ENCODE data around the gene STH.

STH gene

DNA sequence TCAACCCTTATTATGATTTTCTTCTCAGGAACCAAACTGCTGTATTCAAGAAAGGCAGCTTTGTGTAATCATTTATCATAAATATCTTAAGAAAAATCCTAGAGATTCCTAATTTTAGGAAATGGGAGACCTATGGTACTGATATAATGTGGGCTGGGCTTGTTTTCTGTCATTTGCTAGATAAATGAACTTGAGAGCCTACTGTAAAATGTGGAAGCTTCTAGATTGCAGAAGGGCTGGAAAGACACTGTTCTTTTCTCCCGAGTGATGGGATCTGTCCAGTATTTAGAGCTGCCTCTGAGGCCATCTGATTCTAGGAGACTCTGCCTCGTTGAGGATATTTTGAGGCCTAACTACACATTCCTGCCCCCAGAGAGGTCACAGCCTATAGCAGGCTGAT, 19.9 kb upstream of the STH start:
- ATAC-seq, result no peak
- TF ChIP-seq ZNF70 (CRISPR knock-in tag; IDR thresholded peaks at IDR 0.05), result no peak
- no peak for TF ChIP-seq ZFP3 (CRISPR knock-in tag; IDR thresholded peaks at IDR 0.05)
- TF ChIP-seq TCF4 (CRISPR knock-in tag; IDR thresholded peaks at IDR 0.05; ENCODE audit: borderline replicate concordance), result no peak
- TF ChIP-seq, protein P1, sequence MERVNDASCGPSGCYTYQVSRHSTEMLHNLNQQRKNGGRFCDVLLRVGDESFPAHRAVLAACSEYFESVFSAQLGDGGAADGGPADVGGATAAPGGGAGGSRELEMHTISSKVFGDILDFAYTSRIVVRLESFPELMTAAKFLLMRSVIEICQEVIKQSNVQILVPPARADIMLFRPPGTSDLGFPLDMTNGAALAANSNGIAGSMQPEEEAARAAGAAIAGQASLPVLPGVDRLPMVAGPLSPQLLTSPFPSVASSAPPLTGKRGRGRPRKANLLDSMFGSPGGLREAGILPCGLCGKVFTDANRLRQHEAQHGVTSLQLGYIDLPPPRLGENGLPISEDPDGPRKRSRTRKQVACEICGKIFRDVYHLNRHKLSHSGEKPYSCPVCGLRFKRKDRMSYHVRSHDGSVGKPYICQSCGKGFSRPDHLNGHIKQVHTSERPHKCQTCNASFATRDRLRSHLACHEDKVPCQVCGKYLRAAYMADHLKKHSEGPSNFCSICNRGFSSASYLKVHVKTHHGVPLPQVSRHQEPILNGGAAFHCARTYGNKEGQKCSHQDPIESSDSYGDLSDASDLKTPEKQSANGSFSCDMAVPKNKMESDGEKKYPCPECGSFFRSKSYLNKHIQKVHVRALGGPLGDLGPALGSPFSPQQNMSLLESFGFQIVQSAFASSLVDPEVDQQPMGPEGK (CRISPR knock-in tag; IDR thresholded peaks at IDR 0.05; ENCODE audit: borderline replicate concordance), result no peak
- TF ChIP-seq RARB (CRISPR knock-in tag; IDR thresholded peaks at IDR 0.05), result no peak
- TF ChIP-seq, protein P2, sequence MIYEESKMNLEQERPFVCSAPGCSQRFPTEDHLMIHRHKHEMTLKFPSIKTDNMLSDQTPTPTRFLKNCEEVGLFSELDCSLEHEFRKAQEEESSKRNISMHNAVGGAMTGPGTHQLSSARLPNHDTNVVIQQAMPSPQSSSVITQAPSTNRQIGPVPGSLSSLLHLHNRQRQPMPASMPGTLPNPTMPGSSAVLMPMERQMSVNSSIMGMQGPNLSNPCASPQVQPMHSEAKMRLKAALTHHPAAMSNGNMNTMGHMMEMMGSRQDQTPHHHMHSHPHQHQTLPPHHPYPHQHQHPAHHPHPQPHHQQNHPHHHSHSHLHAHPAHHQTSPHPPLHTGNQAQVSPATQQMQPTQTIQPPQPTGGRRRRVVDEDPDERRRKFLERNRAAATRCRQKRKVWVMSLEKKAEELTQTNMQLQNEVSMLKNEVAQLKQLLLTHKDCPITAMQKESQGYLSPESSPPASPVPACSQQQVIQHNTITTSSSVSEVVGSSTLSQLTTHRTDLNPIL (CRISPR knock-in tag; IDR thresholded peaks at IDR 0.05; ENCODE audit: low read depth), result no peak
- TF ChIP-seq CSDC2 (CRISPR knock-in tag; IDR thresholded peaks at IDR 0.05), result no peak
- no peak for TF ChIP-seq OSR1 (CRISPR knock-in tag; IDR thresholded peaks at IDR 0.05)
- TF ChIP-seq ESRRG (CRISPR knock-in tag; IDR thresholded peaks at IDR 0.05), result no peak
- no peak for TF ChIP-seq ZC3H10 (CRISPR knock-in tag; IDR thresholded peaks at IDR 0.05)
- TF ChIP-seq, protein P3, sequence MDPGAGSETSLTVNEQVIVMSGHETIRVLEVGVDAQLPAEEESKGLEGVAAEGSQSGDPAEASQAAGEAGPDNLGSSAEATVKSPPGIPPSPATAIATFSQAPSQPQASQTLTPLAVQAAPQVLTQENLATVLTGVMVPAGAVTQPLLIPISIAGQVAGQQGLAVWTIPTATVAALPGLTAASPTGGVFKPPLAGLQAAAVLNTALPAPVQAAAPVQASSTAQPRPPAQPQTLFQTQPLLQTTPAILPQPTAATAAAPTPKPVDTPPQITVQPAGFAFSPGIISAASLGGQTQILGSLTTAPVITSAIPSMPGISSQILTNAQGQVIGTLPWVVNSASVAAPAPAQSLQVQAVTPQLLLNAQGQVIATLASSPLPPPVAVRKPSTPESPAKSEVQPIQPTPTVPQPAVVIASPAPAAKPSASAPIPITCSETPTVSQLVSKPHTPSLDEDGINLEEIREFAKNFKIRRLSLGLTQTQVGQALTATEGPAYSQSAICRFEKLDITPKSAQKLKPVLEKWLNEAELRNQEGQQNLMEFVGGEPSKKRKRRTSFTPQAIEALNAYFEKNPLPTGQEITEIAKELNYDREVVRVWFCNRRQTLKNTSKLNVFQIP (CRISPR knock-in tag; IDR thresholded peaks at IDR 0.05; ENCODE audit: borderline replicate concordance, low read depth), result no peak

DNA sequence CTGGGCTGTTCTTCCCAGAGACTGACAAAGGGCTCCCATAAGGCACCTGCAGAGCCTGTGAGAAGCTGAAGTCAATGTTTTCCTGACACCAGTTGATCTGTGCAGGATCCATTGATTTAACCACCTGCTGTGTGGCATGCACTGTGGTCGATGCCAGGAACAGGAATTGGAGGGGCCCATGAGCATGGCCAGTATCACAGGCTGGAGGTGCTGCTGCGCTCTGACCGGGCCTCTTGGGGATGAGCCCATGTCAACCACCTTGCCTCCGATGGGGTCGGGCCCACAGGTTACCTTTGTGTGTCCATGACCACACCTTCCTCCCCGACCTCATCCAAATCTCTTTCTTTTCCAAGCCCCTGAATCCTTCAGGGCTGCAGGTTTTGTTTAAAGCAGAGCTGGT, 18.2 kb upstream of the STH start:
- ATAC-seq, result no peak
- TF ChIP-seq SNAI2 (CRISPR knock-in tag; IDR thresholded peaks at IDR 0.05) (no peak), CSDC2 (CRISPR knock-in tag; IDR thresholded peaks at IDR 0.05) (no peak), ZFP30 (CRISPR knock-in tag; IDR thresholded peaks at IDR 0.05) (no peak), GLIS3 (CRISPR knock-in tag; IDR thresholded peaks at IDR 0.05) (no peak), ZFP3 (CRISPR knock-in tag; IDR thresholded peaks at IDR 0.05) (no peak), TOX (CRISPR knock-in tag; IDR thresholded peaks at IDR 0.05; ENCODE audit: borderline replicate concordance) (no peak), ZNF8 (CRISPR knock-in tag; IDR thresholded peaks at IDR 0.05) (no peak), RARB (CRISPR knock-in tag; IDR thresholded peaks at IDR 0.05) (no peak), ESRRG (CRISPR knock-in tag; IDR thresholded peaks at IDR 0.05) (no peak), BACH2 (CRISPR knock-in tag; IDR thresholded peaks at IDR 0.05; ENCODE audit: borderline replicate concordance) (no peak), ZNF565 (CRISPR knock-in tag; conservative IDR thresholded peaks at IDR 0.05; ENCODE audit: low read depth) (no peak)
- TF ChIP-seq, protein P3 (CRISPR knock-in tag; IDR thresholded peaks at IDR 0.05; ENCODE audit: borderline replicate concordance, low read depth), result no peak
- TF ChIP-seq, protein P4, sequence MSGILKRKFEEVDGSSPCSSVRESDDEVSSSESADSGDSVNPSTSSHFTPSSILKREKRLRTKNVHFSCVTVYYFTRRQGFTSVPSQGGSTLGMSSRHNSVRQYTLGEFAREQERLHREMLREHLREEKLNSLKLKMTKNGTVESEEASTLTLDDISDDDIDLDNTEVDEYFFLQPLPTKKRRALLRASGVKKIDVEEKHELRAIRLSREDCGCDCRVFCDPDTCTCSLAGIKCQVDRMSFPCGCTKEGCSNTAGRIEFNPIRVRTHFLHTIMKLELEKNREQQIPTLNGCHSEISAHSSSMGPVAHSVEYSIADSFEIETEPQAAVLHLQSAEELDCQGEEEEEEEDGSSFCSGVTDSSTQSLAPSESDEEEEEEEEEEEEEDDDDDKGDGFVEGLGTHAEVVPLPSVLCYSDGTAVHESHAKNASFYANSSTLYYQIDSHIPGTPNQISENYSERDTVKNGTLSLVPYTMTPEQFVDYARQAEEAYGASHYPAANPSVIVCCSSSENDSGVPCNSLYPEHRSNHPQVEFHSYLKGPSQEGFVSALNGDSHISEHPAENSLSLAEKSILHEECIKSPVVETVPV (CRISPR knock-in tag; IDR thresholded peaks at IDR 0.05), result no peak
- TF ChIP-seq, protein P2 (CRISPR knock-in tag; IDR thresholded peaks at IDR 0.05; ENCODE audit: low read depth), result no peak

DNA sequence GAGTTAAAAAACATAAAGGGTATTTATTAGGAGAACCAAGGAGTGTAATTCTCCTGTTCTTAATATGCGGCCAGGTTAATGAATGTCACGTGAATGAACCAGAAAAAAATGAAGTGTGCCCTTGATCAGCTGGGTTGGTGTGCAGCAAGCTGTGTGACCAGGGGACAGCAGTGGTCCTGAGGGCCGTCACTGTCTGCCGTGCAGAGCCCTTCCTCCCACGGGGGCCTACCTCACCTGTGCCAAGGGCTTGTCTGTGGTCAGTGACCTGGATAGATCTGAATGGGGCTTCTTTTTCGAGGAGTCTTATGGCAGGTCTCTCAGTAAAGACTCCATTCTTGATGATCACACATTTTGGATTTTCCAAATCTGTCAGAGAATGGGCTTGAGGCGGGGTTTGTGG, 17.7 kb upstream of the STH start:
- no peak for ATAC-seq
- TF ChIP-seq OSR1 (CRISPR knock-in tag; IDR thresholded peaks at IDR 0.05) (no peak), ARNTL (CRISPR knock-in tag; IDR thresholded peaks at IDR 0.05; ENCODE audit: borderline replicate concordance, low read depth) (no peak), ESRRG (CRISPR knock-in tag; IDR thresholded peaks at IDR 0.05) (no peak), CSDC2 (CRISPR knock-in tag; IDR thresholded peaks at IDR 0.05) (no peak), ZNF8 (CRISPR knock-in tag; IDR thresholded peaks at IDR 0.05) (no peak), BACH2 (CRISPR knock-in tag; IDR thresholded peaks at IDR 0.05; ENCODE audit: borderline replicate concordance) (no peak), ZNF565 (CRISPR knock-in tag; conservative IDR thresholded peaks at IDR 0.05; ENCODE audit: low read depth) (no peak), RARB (CRISPR knock-in tag; IDR thresholded peaks at IDR 0.05) (no peak), TOX (CRISPR knock-in tag; IDR thresholded peaks at IDR 0.05; ENCODE audit: borderline replicate concordance) (no peak), SNAI2 (CRISPR knock-in tag; IDR thresholded peaks at IDR 0.05) (no peak), PPARA (CRISPR knock-in tag; IDR thresholded peaks at IDR 0.05; ENCODE audit: borderline replicate concordance) (no peak), ZNF70 (CRISPR knock-in tag; IDR thresholded peaks at IDR 0.05) (no peak), ISL1 (CRISPR knock-in tag; IDR thresholded peaks at IDR 0.05) (no peak), TCF4 (CRISPR knock-in tag; IDR thresholded peaks at IDR 0.05; ENCODE audit: borderline replicate concordance) (no peak)
- TF ChIP-seq, protein P4 (CRISPR knock-in tag; IDR thresholded peaks at IDR 0.05), result no peak
- TF ChIP-seq, protein P2 (CRISPR knock-in tag; IDR thresholded peaks at IDR 0.05; ENCODE audit: low read depth), result no peak
- TF ChIP-seq, protein P3 (CRISPR knock-in tag; IDR thresholded peaks at IDR 0.05; ENCODE audit: borderline replicate concordance, low read depth), result no peak
